K562 (cell line): Measurements from ENCODE around the gene ENDOU. TPM values are rescaled to one million over a fixed set of nuclear protein-coding genes. Genes with fewer than 3 reads are reported as not detected.
A peak's percentile ranks its signal among the peaks of the same experiment; 100 is the strongest.

Experiments
- ATAC-seq: fragments of 200-7000 bp; cut with Tn5 transposase; 3 replicates; pipeline ENCODE4 v1.9.1; 2020; ENCODE audit warnings: moderate library complexity
- BruUV-seq: library from RNA; stranded (reverse); fragments of 400-500 nt; replicated peaks from 2 replicates; lab custom pipeline; 2021; lab: Mats Ljungman, UMichigan
- CTCF ChIA-PET: fragments of 300-600 bp; formaldehyde crosslinking; extraction: SDS; loops from one replicate; lab custom pipeline; 2021; ENCODE audit warnings: low intra/inter-chr PET ratio; lab: Yijun Ruan, JAX
- POLR2A ChIA-PET: fragments of 300-600, 350-650 bp; sonication (Branson Sonifier 250); formaldehyde crosslinking; extraction: SDS; loops from one replicate; lab custom pipeline; 2021; ENCODE audit warnings: antibody characterized with exemption, inconsistent platforms; lab: Yijun Ruan, JAX
- DNase-seq, 4 experiments: peaks; one replicate each; pipeline versions ENCODE4 v3.0.0 to v3.0.0-alpha.2; 2011 to 2018; ENCODE audit warnings: low spot score in 3 of 4, mixed read lengths in 3 of 4; ENCODE audit errors: extremely low read depth in 1 of 4
- FAIRE-seq: peaks from 2 replicates; lab custom pipeline; 2011; peaks lifted over from hg19 to GRCh38; lab: Jason Lieb, UNC
- H2AFZ ChIP-seq: 2 replicates; pipeline ENCODE4 v1.6.0; 2011; ENCODE audit warnings: low read depth, low read length, control low read depth, inconsistent platforms
- H3K27ac ChIP-seq: fragments of 200-600 bp; 3 replicates; pipeline ENCODE4 v1.8.0; 2011; ENCODE audit warnings: low read depth, mild to moderate bottlenecking, control low read depth, inconsistent platforms, low read length, moderate library complexity, mixed read lengths; ENCODE audit errors: extremely low read depth
- H3K27me3 ChIP-seq, 2 experiments: fragments of 300-600 bp in 1 of 2; 2 replicates in 1 of 2; 3 replicates in 1 of 2; pipeline versions ENCODE4 v1.6.0 to v1.8.0; 2011; ENCODE audit warnings: inconsistent platforms in 2 of 2, low read length in 2 of 2, mild to moderate bottlenecking in 1 of 2, mixed read lengths in 1 of 2, moderate library complexity in 1 of 2; ENCODE audit not compliant: control insufficient read depth in 2 of 2, insufficient read depth in 2 of 2
- H3K36me3 ChIP-seq: fragments of 300-600 bp; 3 replicates; pipeline ENCODE4 v1.8.0; 2011; ENCODE audit warnings: mild to moderate bottlenecking, low read length, inconsistent platforms; ENCODE audit not compliant: control insufficient read depth, insufficient read depth
- H3K4me1 ChIP-seq, 2 experiments: fragments of 200-600 bp in 1 of 2; replicated peaks in 1 of 2; 2 replicates in 1 of 2; 3 replicates in 1 of 2; pipeline versions ENCODE4 v1.5.1 to v1.8.0; 2011; ENCODE audit warnings: inconsistent platforms in 2 of 2, low read length in 2 of 2, mild to moderate bottlenecking in 1 of 2, mixed read lengths in 1 of 2, moderate library complexity in 1 of 2; ENCODE audit not compliant: control insufficient read depth in 2 of 2, insufficient read depth in 2 of 2
- H3K4me2 ChIP-seq: 2 replicates; pipeline ENCODE4 v1.6.1; 2011; ENCODE audit warnings: low read length, control low read depth, inconsistent platforms, mixed read lengths; ENCODE audit not compliant: insufficient read depth
- H3K4me3 ChIP-seq: fragments of 200-600 bp; sonication (generic), shearing (Covaris generic); 2 replicates; pipeline ENCODE4 v1.5.1; 2016; ENCODE audit warnings: control low read depth, inconsistent platforms
- H3K79me2 ChIP-seq: fragments of 200-600 bp; 3 replicates; pipeline ENCODE4 v1.8.0; 2011; ENCODE audit warnings: low read length, inconsistent platforms; ENCODE audit not compliant: control insufficient read depth, insufficient read depth
- H3K9ac ChIP-seq, 2 experiments: 2 replicates each; pipeline versions ENCODE4 v1.6.0 to v1.6.1; 2011; ENCODE audit warnings: low read depth in 2 of 2, low read length in 2 of 2, control low read depth in 1 of 2, inconsistent platforms in 1 of 2, mild to moderate bottlenecking in 1 of 2, mixed read lengths in 1 of 2; ENCODE audit not compliant: insufficient read depth in 1 of 2
- H3K9me1 ChIP-seq: one replicate; pipeline ENCODE4 v1.6.0; 2011; ENCODE audit warnings: inconsistent platforms, mild to moderate bottlenecking, low read length, moderate library complexity; ENCODE audit not compliant: control insufficient read depth, insufficient read depth
- H3K9me3 ChIP-seq: replicated peaks from 2 replicates; pipeline ENCODE4 v1.5.1; 2011; ENCODE audit warnings: low read depth, low read length, inconsistent platforms; ENCODE audit not compliant: control insufficient read depth, insufficient read depth
- H4K20me1 ChIP-seq: replicated peaks from 2 replicates; pipeline ENCODE4 v1.6.1; 2011; ENCODE audit warnings: low read length, inconsistent platforms, mixed read lengths; ENCODE audit not compliant: control insufficient read depth, insufficient read depth
- COPS2 ChIP-seq: fragments of 450-650 bp; conservative IDR thresholded peaks from 2 replicates; pipeline ENCODE4 v1.6.1; 2016; ENCODE audit warnings: mild to moderate bottlenecking, moderate library complexity
- SAFB2 ChIP-seq: fragments of 200-400 bp; formaldehyde crosslinking; IDR thresholded peaks from 2 replicates; pipeline ENCODE4 v1.6.1; 2018; ENCODE audit warnings: borderline replicate concordance, low read length, low read depth, moderate library complexity; ENCODE audit not compliant: severe bottlenecking
- TBP ChIP-seq: optimal IDR thresholded peaks from 2 replicates; pipeline ENCODE3; 2011; ENCODE audit warnings: low read depth, low read length, improper control_type of control experiment
- TEAD1 ChIP-seq, 2 experiments: fragments of 450-650 bp in 1 of 2; sonication (generic) in 1 of 2; formaldehyde crosslinking; IDR thresholded peaks; 2 replicates each; pipeline versions ENCODE4 v1.4.0 to v1.8.0; 2020 to 2022; ENCODE audit warnings: mild to moderate bottlenecking in 2 of 2, missing genetic modification reagents in 1 of 2
- XRCC5 ChIP-seq: fragments of 200-400 bp; formaldehyde crosslinking; IDR thresholded peaks from 2 replicates; pipeline ENCODE4 v1.6.1; 2017; ENCODE audit warnings: low read depth, mild to moderate bottlenecking, low read length
- ZNF431 ChIP-seq: sonication (generic); formaldehyde crosslinking; IDR thresholded peaks from 2 replicates; pipeline ENCODE4 v1.8.0; 2022; ENCODE audit warnings: mild to moderate bottlenecking, missing genetic modification reagents
- ZNF77 ChIP-seq: fragments of 250-450 bp; sonication (Bioruptor Pico); IDR thresholded peaks from 2 replicates; pipeline ENCODE4 v1.5.0; 2020
- WGBS: fragments of 100-300 bp; shearing (Covaris generic); methylation state at CpG from one replicate; pipeline ENCODE4 v1.1.6; 2016; ENCODE audit warnings: low coverage, mixed read lengths; ENCODE audit not compliant: insufficient coverage; ENCODE audit errors: missing lambda C conversion rate; 5-methylcytosine and 5-hydroxymethylcytosine counted together
- in situ Hi-C: fragments of 300-500 bp; cut with MboI; formaldehyde crosslinking; loops from 4 replicates; pipeline ENCODE4 v1.15.0; 2018; ENCODE audit warnings: inconsistent platforms, mixed read lengths
- intact Hi-C: fragments of 100-400 bp; cut with micrococcal nuclease; formaldehyde crosslinking; loops from 2 replicates; pipeline ENCODE4 v1.14.2; 2022
- polyA plus RNA-seq, 8 experiments: library from polyadenylated mRNA; depleted of rRNA in 4 of 8; stranded (reverse) in 5 of 8; unstranded in 3 of 8; fragments of >200 nt; fragmentation: Nextera tagmentation in 2 of 8; fragmentation: Illumina TruSeq in 1 of 8; extraction: Ambion mirVana in 2 of 8; extraction: Trizol in 1 of 8; gene quantifications; 2 replicates each; pipeline versions ENCODE4 v1.2.1 to v1.2.3, GENCODE V29; 2011 to 2014; ENCODE audit warnings: inconsistent platforms in 1 of 8, missing spikeins in 1 of 8
- total RNA-seq, 7 experiments: library from RNA; depleted of rRNA in 6 of 7; stranded (reverse); fragments of >200 nt in 6 of 7; fragmentation: Illumina TruSeq in 2 of 7; extraction: Trizol in 2 of 7; gene quantifications; 2 replicates each; pipeline versions ENCODE4 v1.2.1 to v1.2.3, GENCODE V29; 2011 to 2021; ENCODE audit warnings: low replicate concordance in 1 of 7
- TF ChIP-seq, protein P1 (sequence below): fragments of 450-650 bp; IDR thresholded peaks from 2 replicates; pipeline ENCODE4 v1.6.1; 2016; ENCODE audit warnings: low read depth
- TF ChIP-seq, protein P2 (sequence below): sonication (generic); formaldehyde crosslinking; IDR thresholded peaks from 2 replicates; pipeline ENCODE4 v1.8.0; 2023; ENCODE audit warnings: mild to moderate bottlenecking, missing genetic modification reagents

ENDOU gene
- total and polyA plus RNA-seq, 9 of the 15 experiments (the other 6 are each of a cell fraction or from before 2014, with no cell fraction given) = 0.03 TPM; not detected in 8

DNA sequence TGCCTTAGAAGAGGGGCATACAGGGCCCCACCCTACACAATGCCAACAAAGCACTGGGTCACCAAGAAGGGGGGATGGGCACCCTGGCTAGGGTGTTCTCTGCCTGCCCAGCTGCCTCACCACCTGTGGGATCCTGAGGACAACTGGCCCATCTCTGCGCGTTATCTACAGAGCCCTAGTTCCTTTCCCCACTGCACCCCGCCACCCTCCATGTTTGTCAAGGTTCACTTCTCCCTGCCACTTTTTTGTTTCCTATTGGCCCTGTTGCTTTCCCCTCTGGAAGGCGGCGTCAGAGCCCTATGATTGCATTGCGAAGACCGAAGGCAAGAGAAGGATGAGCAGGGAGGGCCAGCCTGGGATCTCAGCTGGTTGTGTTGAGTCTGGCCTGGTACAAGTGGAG, 49.4 kb upstream of the ENDOU start:
- intact Hi-C loops (no loop called here), in situ Hi-C loops (loop anchor here (10.0 kb wide), 1 partner anchor 60 kb away; no protein-coding TSS in a partner anchor)
- Histone ChIP-seq H3K36me3 (peaks cover 14% of the 10 kb centered on the region; the same call in 1 of the 3 replicates), H3K79me2 (peaks cover 66% of the 10 kb centered on the region), H3K4me2 (peak overlapping the region; percentile 94), H3K27me3 (no peaks in the 10 kb centered on the region), H4K20me1 (peaks cover 10% of the 10 kb centered on the region; the same call in 1 of the 2 replicates), H3K9me3 (no peaks in the 10 kb centered on the region), H2AFZ (peak overlapping the region; percentile 34; the same call in 1 of the 2 replicates), H3K9ac (peak overlapping the region; percentile 84 to 88), H3K9me1 (peaks cover 5% of the 10 kb centered on the region), H3K4me3 (peak overlapping the region; percentile 83), H3K4me1 (peaks cover 60 to 65% of the 10 kb centered on the region in 2 experiments), H3K27ac (peak overlapping the region; percentile 92)
- no TSS peak for BruUV-seq
- ATAC-seq (peak; percentile 0; the same call in 1 of the 3 replicates), DNase-seq (peak in 2 of 4 experiments; percentile 32 to 49), FAIRE-seq (peak; percentile 40)
- 20% methylated on average over 7 of the region's 7 CpGs for WGBS
- CTCF ChIA-PET = interaction anchor here (1.5 to 2.8 kb wide), 3 partner anchors 32 to 68 kb away, joined by 4 to 17 read pairs (median 10); partner anchors contain the start of gene RPAP3
- POLR2A ChIA-PET = interaction anchor here (0.7 to 5.4 kb wide), 4 partner anchors 8 to 68 kb away, joined by 3 to 38 read pairs (median 12); partner anchors contain the start of gene RPAP3
- TF ChIP-seq TEAD1 (CRISPR knock-in tag; IDR thresholded peaks at IDR 0.05) = peak in 1 of 2 experiments; percentile 44; a peak in 1 of 4 replicates
- TF ChIP-seq ZNF77 (CRISPR knock-in tag) = no peak
- TF ChIP-seq XRCC5 = peak; percentile 64; the same call in 1 of the 2 replicates
- TF ChIP-seq, protein P1, sequence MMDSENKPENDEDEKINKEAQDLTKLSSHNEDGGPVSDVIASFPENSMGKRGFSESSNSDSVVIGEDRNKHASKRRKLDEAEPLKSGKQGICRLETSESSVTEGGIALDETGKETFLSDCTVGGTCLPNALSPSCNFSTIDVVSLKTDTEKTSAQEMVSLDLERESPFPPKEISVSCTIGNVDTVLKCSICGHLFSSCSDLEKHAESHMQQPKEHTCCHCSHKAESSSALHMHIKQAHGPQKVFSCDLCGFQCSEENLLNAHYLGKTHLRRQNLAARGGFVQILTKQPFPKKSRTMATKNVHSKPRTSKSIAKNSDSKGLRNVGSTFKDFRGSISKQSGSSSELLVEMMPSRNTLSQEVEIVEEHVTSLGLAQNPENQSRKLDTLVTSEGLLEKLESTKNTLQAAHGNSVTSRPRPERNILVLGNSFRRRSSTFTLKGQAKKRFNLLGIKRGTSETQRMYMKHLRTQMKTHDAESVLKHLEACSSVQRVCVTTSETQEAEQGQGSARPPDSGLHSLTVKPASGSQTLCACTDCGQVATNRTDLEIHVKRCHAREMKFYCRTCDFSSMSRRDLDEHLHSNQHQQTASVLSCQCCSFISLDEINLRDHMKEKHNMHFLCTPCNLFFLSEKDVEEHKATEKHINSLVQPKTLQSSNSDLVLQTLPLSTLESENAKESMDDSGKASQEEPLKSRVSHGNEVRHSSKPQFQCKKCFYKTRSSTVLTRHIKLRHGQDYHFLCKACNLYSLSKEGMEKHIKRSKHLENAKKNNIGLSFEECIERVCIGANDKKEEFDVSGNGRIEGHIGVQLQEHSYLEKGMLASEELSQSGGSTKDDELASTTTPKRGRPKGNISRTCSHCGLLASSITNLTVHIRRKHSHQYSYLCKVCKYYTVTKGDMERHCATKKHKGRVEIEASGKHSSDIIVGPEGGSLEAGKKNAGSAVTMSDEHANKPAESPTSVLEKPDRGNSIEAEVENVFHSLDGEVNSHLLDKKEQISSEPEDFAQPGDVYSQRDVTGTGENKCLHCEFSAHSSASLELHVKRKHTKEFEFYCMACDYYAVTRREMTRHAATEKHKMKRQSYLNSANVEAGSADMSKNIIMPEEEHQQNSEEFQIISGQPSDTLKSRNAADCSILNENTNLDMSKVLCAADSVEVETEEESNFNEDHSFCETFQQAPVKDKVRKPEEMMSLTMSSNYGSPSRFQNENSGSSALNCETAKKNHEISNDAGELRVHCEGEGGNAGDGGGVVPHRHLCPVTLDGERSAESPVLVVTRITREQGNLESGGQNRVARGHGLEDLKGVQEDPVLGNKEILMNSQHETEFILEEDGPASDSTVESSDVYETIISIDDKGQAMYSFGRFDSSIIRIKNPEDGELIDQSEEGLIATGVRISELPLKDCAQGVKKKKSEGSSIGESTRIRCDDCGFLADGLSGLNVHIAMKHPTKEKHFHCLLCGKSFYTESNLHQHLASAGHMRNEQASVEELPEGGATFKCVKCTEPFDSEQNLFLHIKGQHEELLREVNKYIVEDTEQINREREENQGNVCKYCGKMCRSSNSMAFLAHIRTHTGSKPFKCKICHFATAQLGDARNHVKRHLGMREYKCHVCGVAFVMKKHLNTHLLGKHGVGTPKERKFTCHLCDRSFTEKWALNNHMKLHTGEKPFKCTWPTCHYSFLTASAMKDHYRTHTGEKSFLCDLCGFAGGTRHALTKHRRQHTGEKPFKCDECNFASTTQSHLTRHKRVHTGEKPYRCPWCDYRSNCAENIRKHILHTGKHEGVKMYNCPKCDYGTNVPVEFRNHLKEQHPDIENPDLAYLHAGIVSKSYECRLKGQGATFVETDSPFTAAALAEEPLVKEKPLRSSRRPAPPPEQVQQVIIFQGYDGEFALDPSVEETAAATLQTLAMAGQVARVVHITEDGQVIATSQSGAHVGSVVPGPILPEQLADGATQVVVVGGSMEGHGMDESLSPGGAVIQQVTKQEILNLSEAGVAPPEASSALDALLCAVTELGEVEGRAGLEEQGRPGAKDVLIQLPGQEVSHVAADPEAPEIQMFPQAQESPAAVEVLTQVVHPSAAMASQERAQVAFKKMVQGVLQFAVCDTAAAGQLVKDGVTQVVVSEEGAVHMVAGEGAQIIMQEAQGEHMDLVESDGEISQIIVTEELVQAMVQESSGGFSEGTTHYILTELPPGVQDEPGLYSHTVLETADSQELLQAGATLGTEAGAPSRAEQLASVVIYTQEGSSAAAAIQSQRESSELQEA = no peak
- TF ChIP-seq, protein P2, sequence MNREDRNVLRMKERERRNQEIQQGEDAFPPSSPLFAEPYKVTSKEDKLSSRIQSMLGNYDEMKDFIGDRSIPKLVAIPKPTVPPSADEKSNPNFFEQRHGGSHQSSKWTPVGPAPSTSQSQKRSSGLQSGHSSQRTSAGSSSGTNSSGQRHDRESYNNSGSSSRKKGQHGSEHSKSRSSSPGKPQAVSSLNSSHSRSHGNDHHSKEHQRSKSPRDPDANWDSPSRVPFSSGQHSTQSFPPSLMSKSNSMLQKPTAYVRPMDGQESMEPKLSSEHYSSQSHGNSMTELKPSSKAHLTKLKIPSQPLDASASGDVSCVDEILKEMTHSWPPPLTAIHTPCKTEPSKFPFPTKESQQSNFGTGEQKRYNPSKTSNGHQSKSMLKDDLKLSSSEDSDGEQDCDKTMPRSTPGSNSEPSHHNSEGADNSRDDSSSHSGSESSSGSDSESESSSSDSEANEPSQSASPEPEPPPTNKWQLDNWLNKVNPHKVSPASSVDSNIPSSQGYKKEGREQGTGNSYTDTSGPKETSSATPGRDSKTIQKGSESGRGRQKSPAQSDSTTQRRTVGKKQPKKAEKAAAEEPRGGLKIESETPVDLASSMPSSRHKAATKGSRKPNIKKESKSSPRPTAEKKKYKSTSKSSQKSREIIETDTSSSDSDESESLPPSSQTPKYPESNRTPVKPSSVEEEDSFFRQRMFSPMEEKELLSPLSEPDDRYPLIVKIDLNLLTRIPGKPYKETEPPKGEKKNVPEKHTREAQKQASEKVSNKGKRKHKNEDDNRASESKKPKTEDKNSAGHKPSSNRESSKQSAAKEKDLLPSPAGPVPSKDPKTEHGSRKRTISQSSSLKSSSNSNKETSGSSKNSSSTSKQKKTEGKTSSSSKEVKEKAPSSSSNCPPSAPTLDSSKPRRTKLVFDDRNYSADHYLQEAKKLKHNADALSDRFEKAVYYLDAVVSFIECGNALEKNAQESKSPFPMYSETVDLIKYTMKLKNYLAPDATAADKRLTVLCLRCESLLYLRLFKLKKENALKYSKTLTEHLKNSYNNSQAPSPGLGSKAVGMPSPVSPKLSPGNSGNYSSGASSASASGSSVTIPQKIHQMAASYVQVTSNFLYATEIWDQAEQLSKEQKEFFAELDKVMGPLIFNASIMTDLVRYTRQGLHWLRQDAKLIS (CRISPR knock-in tag) = 0 out of 2 replicates have a peak, but pooled peaks have one; percentile 54
- no peak for TF ChIP-seq ZNF431 (CRISPR knock-in tag)
- no peak for TF ChIP-seq SAFB2
- TF ChIP-seq COPS2 = no peak
- no peak for TF ChIP-seq TBP
